K562 (cell line): ENCODE data around the gene ESCO1. TPM values are rescaled to one million over a fixed set of nuclear protein-coding genes. Genes with fewer than 3 reads are reported as not detected.
A peak's percentile ranks its signal among the peaks of the same experiment; 100 is the strongest.

Experiments used
- ATAC-seq: fragments of 200-7000 bp; cut with Tn5 transposase; 3 replicates; pipeline ENCODE4 v1.9.1; 2020; ENCODE audit warnings: moderate library complexity
- BruUV-seq: library from RNA; stranded (reverse); fragments of 400-500 nt; replicated peaks from 2 replicates; lab custom pipeline; 2021; lab: Mats Ljungman, UMichigan
- CTCF ChIA-PET: fragments of 300-600 bp; formaldehyde crosslinking; extraction: SDS; loops from one replicate; lab custom pipeline; 2021; ENCODE audit warnings: low intra/inter-chr PET ratio; lab: Yijun Ruan, JAX
- POLR2A ChIA-PET: fragments of 300-600, 350-650 bp; sonication (Branson Sonifier 250); formaldehyde crosslinking; extraction: SDS; loops from one replicate; lab custom pipeline; 2021; ENCODE audit warnings: antibody characterized with exemption, inconsistent platforms; lab: Yijun Ruan, JAX
- DNase-seq, 4 experiments: peaks; one replicate each; pipeline versions ENCODE4 v3.0.0 to v3.0.0-alpha.2; 2011 to 2018; ENCODE audit warnings: low spot score in 3 of 4, mixed read lengths in 3 of 4; ENCODE audit errors: extremely low read depth in 1 of 4
- FAIRE-seq: peaks from 2 replicates; lab custom pipeline; 2011; peaks lifted over from hg19 to GRCh38; lab: Jason Lieb, UNC
- H2AFZ ChIP-seq: 2 replicates; pipeline ENCODE4 v1.6.0; 2011; ENCODE audit warnings: low read depth, low read length, control low read depth, inconsistent platforms
- H3K27ac ChIP-seq: fragments of 200-600 bp; 3 replicates; pipeline ENCODE4 v1.8.0; 2011; ENCODE audit warnings: low read depth, mild to moderate bottlenecking, control low read depth, inconsistent platforms, low read length, moderate library complexity, mixed read lengths; ENCODE audit errors: extremely low read depth
- H3K27me3 ChIP-seq, 2 experiments: fragments of 300-600 bp in 1 of 2; 2 replicates in 1 of 2; 3 replicates in 1 of 2; pipeline versions ENCODE4 v1.6.0 to v1.8.0; 2011; ENCODE audit warnings: inconsistent platforms in 2 of 2, low read length in 2 of 2, mild to moderate bottlenecking in 1 of 2, mixed read lengths in 1 of 2, moderate library complexity in 1 of 2; ENCODE audit not compliant: control insufficient read depth in 2 of 2, insufficient read depth in 2 of 2
- H3K36me3 ChIP-seq: fragments of 300-600 bp; 3 replicates; pipeline ENCODE4 v1.8.0; 2011; ENCODE audit warnings: mild to moderate bottlenecking, low read length, inconsistent platforms; ENCODE audit not compliant: control insufficient read depth, insufficient read depth
- H3K4me1 ChIP-seq, 2 experiments: fragments of 200-600 bp in 1 of 2; replicated peaks in 1 of 2; 2 replicates in 1 of 2; 3 replicates in 1 of 2; pipeline versions ENCODE4 v1.5.1 to v1.8.0; 2011; ENCODE audit warnings: inconsistent platforms in 2 of 2, low read length in 2 of 2, mild to moderate bottlenecking in 1 of 2, mixed read lengths in 1 of 2, moderate library complexity in 1 of 2; ENCODE audit not compliant: control insufficient read depth in 2 of 2, insufficient read depth in 2 of 2
- H3K4me2 ChIP-seq: 2 replicates; pipeline ENCODE4 v1.6.1; 2011; ENCODE audit warnings: low read length, control low read depth, inconsistent platforms, mixed read lengths; ENCODE audit not compliant: insufficient read depth
- H3K4me3 ChIP-seq: fragments of 200-600 bp; sonication (generic), shearing (Covaris generic); 2 replicates; pipeline ENCODE4 v1.5.1; 2016; ENCODE audit warnings: control low read depth, inconsistent platforms
- H3K79me2 ChIP-seq: fragments of 200-600 bp; 3 replicates; pipeline ENCODE4 v1.8.0; 2011; ENCODE audit warnings: low read length, inconsistent platforms; ENCODE audit not compliant: control insufficient read depth, insufficient read depth
- H3K9ac ChIP-seq, 2 experiments: 2 replicates each; pipeline versions ENCODE4 v1.6.0 to v1.6.1; 2011; ENCODE audit warnings: low read depth in 2 of 2, low read length in 2 of 2, control low read depth in 1 of 2, inconsistent platforms in 1 of 2, mild to moderate bottlenecking in 1 of 2, mixed read lengths in 1 of 2; ENCODE audit not compliant: insufficient read depth in 1 of 2
- H3K9me1 ChIP-seq: one replicate; pipeline ENCODE4 v1.6.0; 2011; ENCODE audit warnings: inconsistent platforms, mild to moderate bottlenecking, low read length, moderate library complexity; ENCODE audit not compliant: control insufficient read depth, insufficient read depth
- H3K9me3 ChIP-seq: replicated peaks from 2 replicates; pipeline ENCODE4 v1.5.1; 2011; ENCODE audit warnings: low read depth, low read length, inconsistent platforms; ENCODE audit not compliant: control insufficient read depth, insufficient read depth
- H4K20me1 ChIP-seq: replicated peaks from 2 replicates; pipeline ENCODE4 v1.6.1; 2011; ENCODE audit warnings: low read length, inconsistent platforms, mixed read lengths; ENCODE audit not compliant: control insufficient read depth, insufficient read depth
- ARID1B ChIP-seq: fragments of 450-650 bp; IDR thresholded peaks from 2 replicates; pipeline ENCODE4 v1.6.1; 2016; ENCODE audit warnings: antibody characterized with exemption, mild to moderate bottlenecking, inconsistent platforms
- BRD9 ChIP-seq: fragments of 450-650 bp; IDR thresholded peaks from 2 replicates; pipeline ENCODE4 v1.6.1; 2018; ENCODE audit warnings: low read depth; ENCODE audit not compliant: partially characterized antibody
- DIDO1 ChIP-seq: fragments of 450-650 bp; IDR thresholded peaks from 2 replicates; pipeline ENCODE4 v1.6.1; 2016; ENCODE audit warnings: low read depth, missing biosample characterization, missing genetic modification characterization
- DMBX1 ChIP-seq: fragments of 250-450 bp; sonication (Bioruptor Pico); IDR thresholded peaks from 2 replicates; pipeline ENCODE4 v1.8.0; 2022; ENCODE audit warnings: inconsistent platforms, mild to moderate bottlenecking, moderate library complexity, borderline replicate concordance
- DPF2 ChIP-seq: fragments of 450-650 bp; IDR thresholded peaks from 2 replicates; pipeline ENCODE4 v1.6.1; 2016
- EP400 ChIP-seq: fragments of 450-650 bp; IDR thresholded peaks from 2 replicates; pipeline ENCODE4 v1.6.1; 2017; ENCODE audit warnings: antibody characterized with exemption, mild to moderate bottlenecking, moderate library complexity
- ETV6 ChIP-seq, 3 experiments: fragments of 150-350 bp in 1 of 3; sonication (generic) in 1 of 3; formaldehyde crosslinking in 1 of 3; IDR thresholded peaks; 2 replicates each; pipeline versions ENCODE4 v1.6.1 to v1.8.0; 2014 to 2022; ENCODE audit warnings: borderline replicate concordance in 2 of 3, low read depth in 2 of 3, antibody characterized with exemption in 1 of 3, low read length in 1 of 3, mild to moderate bottlenecking in 1 of 3, missing genetic modification reagents in 1 of 3
- HDAC2 ChIP-seq: fragments of 450-650 bp; IDR thresholded peaks from 2 replicates; pipeline ENCODE4 v1.6.1; 2016; ENCODE audit warnings: mild to moderate bottlenecking
- JUND ChIP-seq, 2 experiments: IDR thresholded peaks; 2 replicates in 1 of 2; 3 replicates in 1 of 2; pipeline ENCODE4 v1.6.1; 2011; ENCODE audit warnings: borderline replicate concordance in 2 of 2, low read depth in 2 of 2, low read length in 2 of 2, improper control_type of control experiment in 1 of 2, missing biosample characterization in 1 of 2, missing genetic modification characterization in 1 of 2, missing genetic modification reagents in 1 of 2
- KLF13 ChIP-seq: fragments of 450-650 bp; IDR thresholded peaks from 2 replicates; pipeline ENCODE4 v1.6.1; 2016; ENCODE audit warnings: missing genetic modification characterization, low read depth, mild to moderate bottlenecking, missing compliant biosample characterization, moderate library complexity, borderline replicate concordance
- MYC ChIP-seq, 2 experiments: fragments of 250-450 bp in 1 of 2; sonication (Bioruptor Pico) in 1 of 2; IDR thresholded peaks; 2 replicates each; pipeline versions ENCODE4 v1.5.1 to v1.6.1; 2012 to 2021; ENCODE audit warnings: low read depth in 2 of 2, borderline replicate concordance in 1 of 2, improper control_type of control experiment in 1 of 2, low read length in 1 of 2, mild to moderate bottlenecking in 1 of 2, moderate library complexity in 1 of 2
- NBN ChIP-seq: fragments of 450-650 bp; IDR thresholded peaks from 2 replicates; pipeline ENCODE4 v1.6.1; 2016; ENCODE audit warnings: low read depth, mild to moderate bottlenecking
- PML ChIP-seq: IDR thresholded peaks from 2 replicates; pipeline ENCODE4 v1.6.1; 2012; ENCODE audit warnings: low read length, inconsistent platforms
- SMAD4 ChIP-seq: fragments of 250-450 bp; sonication (Bioruptor Pico); conservative IDR thresholded peaks from 2 replicates; pipeline ENCODE4 v1.8.0; 2021; ENCODE audit warnings: inconsistent platforms, mild to moderate bottlenecking, moderate library complexity
- SMARCC2 ChIP-seq: fragments of 450-650 bp; IDR thresholded peaks from 2 replicates; pipeline ENCODE4 v1.6.1; 2017; ENCODE audit warnings: antibody characterized with exemption, moderate library complexity, mild to moderate bottlenecking, low read depth
- TEAD4 ChIP-seq, 2 experiments: sonication (generic) in 1 of 2; formaldehyde crosslinking in 1 of 2; IDR thresholded peaks; 2 replicates each; pipeline versions ENCODE4 v1.6.1 to v1.8.0; 2012 to 2022; ENCODE audit warnings: borderline replicate concordance in 1 of 2, inconsistent platforms in 1 of 2, low read length in 1 of 2, mild to moderate bottlenecking in 1 of 2, missing genetic modification reagents in 1 of 2
- THRAP3 ChIP-seq: fragments of 450-650 bp; IDR thresholded peaks from 2 replicates; pipeline ENCODE4 v1.6.1; 2016; ENCODE audit warnings: mild to moderate bottlenecking, inconsistent platforms, borderline replicate concordance
- ZEB2 ChIP-seq: fragments of 450-650 bp; IDR thresholded peaks from 2 replicates; pipeline ENCODE4 v1.6.1; 2016
- ZNF41 ChIP-seq: fragments of 250-450 bp; sonication (Bioruptor Pico); conservative IDR thresholded peaks from 2 replicates; pipeline ENCODE4 v1.4.0; 2020; ENCODE audit warnings: mild to moderate bottlenecking
- WGBS: fragments of 100-300 bp; shearing (Covaris generic); methylation state at CpG from one replicate; pipeline ENCODE4 v1.1.6; 2016; ENCODE audit warnings: low coverage, mixed read lengths; ENCODE audit not compliant: insufficient coverage; ENCODE audit errors: missing lambda C conversion rate; 5-methylcytosine and 5-hydroxymethylcytosine counted together
- in situ Hi-C: fragments of 300-500 bp; cut with MboI; formaldehyde crosslinking; loops from 4 replicates; pipeline ENCODE4 v1.15.0; 2018; ENCODE audit warnings: inconsistent platforms, mixed read lengths
- intact Hi-C: fragments of 100-400 bp; cut with micrococcal nuclease; formaldehyde crosslinking; loops from 2 replicates; pipeline ENCODE4 v1.14.2; 2022
- polyA plus RNA-seq, 8 experiments: library from polyadenylated mRNA; depleted of rRNA in 4 of 8; stranded (reverse) in 5 of 8; unstranded in 3 of 8; fragments of >200 nt; fragmentation: Nextera tagmentation in 2 of 8; fragmentation: Illumina TruSeq in 1 of 8; extraction: Ambion mirVana in 2 of 8; extraction: Trizol in 1 of 8; gene quantifications; 2 replicates each; pipeline versions ENCODE4 v1.2.1 to v1.2.3, GENCODE V29; 2011 to 2014; ENCODE audit warnings: inconsistent platforms in 1 of 8, missing spikeins in 1 of 8
- total RNA-seq, 7 experiments: library from RNA; depleted of rRNA in 6 of 7; stranded (reverse); fragments of >200 nt in 6 of 7; fragmentation: Illumina TruSeq in 2 of 7; extraction: Trizol in 2 of 7; gene quantifications; 2 replicates each; pipeline versions ENCODE4 v1.2.1 to v1.2.3, GENCODE V29; 2011 to 2021; ENCODE audit warnings: low replicate concordance in 1 of 7
- TF ChIP-seq, protein P1 (sequence below), 2 experiments: fragments of 450-650 bp; conservative IDR thresholded peaks; 2 replicates each; pipeline ENCODE4 v1.6.1; 2017; ENCODE audit warnings: mild to moderate bottlenecking in 2 of 2, moderate library complexity in 2 of 2

ESCO1 gene
- total and polyA plus RNA-seq, 9 of the 15 experiments (the other 6 are each of a cell fraction or from before 2014, with no cell fraction given), result 15.0 to 31.3 (median 19.6) TPM

- Histone ChIP-seq H3K27me3 (no peaks in the 10 kb centered on the region), H3K9me1 (no peaks in the 10 kb centered on the region), H3K4me3 (no peak overlapping the region), H4K20me1 (no peaks in the 10 kb centered on the region), H3K36me3 (peaks cover 61% of the 10 kb centered on the region), H3K27ac (peak overlapping the region; percentile 51), H3K4me1 (peaks cover 2 to 5% of the 10 kb centered on the region in 2 experiments; a peak in 2 of 5 replicates), H3K9ac (no peak overlapping the region), H3K4me2 (no peak overlapping the region), H2AFZ (no peak overlapping the region), H3K9me3 (no peaks in the 10 kb centered on the region), H3K79me2 (no peaks in the 10 kb centered on the region)
- in situ Hi-C loops, result no loop called here
- POLR2A ChIA-PET, result interaction anchor here (0.6 to 2.4 kb wide), 7 partner anchors 9 to 1476 kb away, joined by 3 to 7 read pairs (median 4); partner anchors contain the start of gene ESCO1
- DNase-seq (peak in 1 of 4 experiments; percentile 55), FAIRE-seq (peak; percentile 15), ATAC-seq (peak; percentile 89)
- CTCF ChIA-PET, result no interaction called here
- 22% methylated on average over 6 of the region's 6 CpGs for WGBS
- intact Hi-C loops, result no loop called here
- no TSS peak for BruUV-seq
- peak; percentile 35; the same call in 1 of the 2 replicates for TF ChIP-seq ARID1B
- peak; percentile 19; the same call in 1 of the 2 replicates for TF ChIP-seq SMARCC2
- no peak for TF ChIP-seq ETV6 (IDR thresholded peaks at IDR 0.05; ENCODE audit: borderline replicate concordance in 1 of 2, low read depth in 2 of 2, low read length in 1 of 2)
- TF ChIP-seq ETV6 (CRISPR knock-in tag; IDR thresholded peaks at IDR 0.05; ENCODE audit: borderline replicate concordance), result no peak
- no peak for TF ChIP-seq THRAP3
- peak; percentile 83 for TF ChIP-seq ZEB2
- TF ChIP-seq, protein P1, sequence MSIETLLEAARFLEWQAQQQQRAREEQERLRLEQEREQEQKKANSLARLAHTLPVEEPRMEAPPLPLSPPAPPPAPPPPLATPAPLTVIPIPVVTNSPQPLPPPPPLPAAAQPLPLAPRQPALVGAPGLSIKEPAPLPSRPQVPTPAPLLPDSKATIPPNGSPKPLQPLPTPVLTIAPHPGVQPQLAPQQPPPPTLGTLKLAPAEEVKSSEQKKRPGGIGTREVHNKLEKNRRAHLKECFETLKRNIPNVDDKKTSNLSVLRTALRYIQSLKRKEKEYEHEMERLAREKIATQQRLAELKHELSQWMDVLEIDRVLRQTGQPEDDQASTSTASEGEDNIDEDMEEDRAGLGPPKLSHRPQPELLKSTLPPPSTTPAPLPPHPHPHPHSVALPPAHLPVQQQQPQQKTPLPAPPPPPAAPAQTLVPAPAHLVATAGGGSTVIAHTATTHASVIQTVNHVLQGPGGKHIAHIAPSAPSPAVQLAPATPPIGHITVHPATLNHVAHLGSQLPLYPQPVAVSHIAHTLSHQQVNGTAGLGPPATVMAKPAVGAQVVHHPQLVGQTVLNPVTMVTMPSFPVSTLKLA (conservative IDR thresholded peaks at IDR 0.05), result 0 out of 4 replicates have a peak, but pooled peaks of 1 of the 2 experiments have one; percentile 5
- peak; percentile 59; the same call in 1 of the 2 replicates for TF ChIP-seq NBN
- no peak for TF ChIP-seq ZNF41 (CRISPR knock-in tag)
- peak; percentile 46 for TF ChIP-seq SMAD4 (CRISPR knock-in tag)
- no peak for TF ChIP-seq KLF13 (tag)
- no peak for TF ChIP-seq PML
- TF ChIP-seq JUND (IDR thresholded peaks at IDR 0.05; ENCODE audit: borderline replicate concordance, low read depth, low read length), result peak; percentile 67
- TF ChIP-seq JUND (tag; IDR thresholded peaks at IDR 0.05; ENCODE audit: borderline replicate concordance, low read depth, low read length), result no peak
- peak; percentile 78 for TF ChIP-seq DPF2
- TF ChIP-seq DIDO1 (tag), result no peak
- TF ChIP-seq BRD9, result peak; percentile 49
- no peak for TF ChIP-seq TEAD4 (IDR thresholded peaks at IDR 0.05; ENCODE audit: low read length)
- TF ChIP-seq TEAD4 (CRISPR knock-in tag; IDR thresholded peaks at IDR 0.05; ENCODE audit: borderline replicate concordance), result no peak
- TF ChIP-seq HDAC2, result peak; percentile 38; the same call in 1 of the 2 replicates
- peak; percentile 71 for TF ChIP-seq EP400
- 0 out of 2 replicates have a peak, but pooled peaks have one; percentile 39 for TF ChIP-seq DMBX1
- TF ChIP-seq MYC (IDR thresholded peaks at IDR 0.05; ENCODE audit: low read depth, low read length), result peak; percentile 67; the same call in 1 of the 2 replicates
- no peak for TF ChIP-seq MYC (CRISPR knock-in tag; IDR thresholded peaks at IDR 0.05; ENCODE audit: borderline replicate concordance, low read depth)
Measured at GRCh38 chr18:21557607-21558253, 42.8 kb downstream of the ESCO1 start.
